GM12891 (cell line): Measurements from ENCODE around the gene HELZ2.

ENCODE experiments used
- POLR2A ChIP-seq: IDR thresholded peaks from 2 replicates; pipeline ENCODE4 v1.6.1; 2011; ENCODE audit warnings: low read depth, low read length, control low read depth
- POLR2AphosphoS5 ChIP-seq: IDR thresholded peaks from 2 replicates; pipeline ENCODE4 v1.6.1; 2011; ENCODE audit warnings: low read depth, low read length, control low read depth
- POU2F2 ChIP-seq: IDR thresholded peaks from 2 replicates; pipeline ENCODE4 v1.6.1; 2011; ENCODE audit warnings: low read depth, mild to moderate bottlenecking, control low read depth, low read length, moderate library complexity
- SPI1 ChIP-seq: IDR thresholded peaks from 2 replicates; pipeline ENCODE4 v1.6.1; 2011; ENCODE audit warnings: low read depth, low read length, control low read depth
- TAF1 ChIP-seq: IDR thresholded peaks from 2 replicates; pipeline ENCODE4 v1.6.1; 2011; ENCODE audit warnings: low read depth, low read length, control low read depth

DNA sequence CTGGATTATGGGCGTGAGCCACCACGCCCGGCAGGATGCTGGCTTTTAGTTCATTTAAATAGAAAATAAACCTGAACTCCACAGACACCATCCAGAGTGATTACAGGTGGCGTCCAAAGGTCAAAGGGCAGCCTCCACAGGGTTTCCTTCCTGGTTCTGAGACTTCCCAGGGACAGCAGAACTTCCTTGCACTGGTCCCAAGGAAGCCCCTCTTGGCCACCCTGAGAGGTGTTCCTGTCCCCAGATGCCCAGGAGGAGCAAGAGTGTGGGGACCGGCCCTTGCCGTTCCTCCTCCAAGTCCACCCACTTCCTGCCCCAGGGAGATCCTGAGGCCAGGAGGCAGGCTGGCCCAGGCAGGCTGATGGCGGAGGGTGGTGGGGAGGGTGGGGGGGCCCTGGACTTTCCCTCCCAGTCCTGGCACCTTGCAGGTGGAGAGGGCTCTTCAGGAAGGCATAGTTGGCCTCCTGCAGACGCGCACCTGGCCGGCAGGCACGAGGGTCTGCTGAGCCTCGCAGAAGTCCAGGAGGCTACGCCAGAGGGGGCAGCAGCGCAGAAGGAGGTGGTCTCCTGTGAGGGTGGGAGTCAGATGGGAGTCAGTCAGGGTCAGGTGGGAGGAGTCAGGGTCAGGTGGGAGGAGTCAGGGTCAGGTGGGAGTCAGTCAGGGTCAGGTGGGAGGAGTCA is 15.1 kb downstream of the HELZ2 start:
- TF ChIP-seq POLR2AphosphoS5, result no peak
- no peak for TF ChIP-seq POLR2A
- TF ChIP-seq SPI1, result no peak
- no peak for TF ChIP-seq TAF1
- no peak for TF ChIP-seq POU2F2
